HG02938 (cell line): ENCODE measurements around the gene SDR39U1.
"Not testable (repeated sequence)": the region's sequence is repeated elsewhere in the genome, so short reads cannot be mapped to it uniquely, and the experiment has no call there.

Experiments
- ATAC-seq: cut with Tn5 transposase; IDR thresholded peaks from one replicate; pipeline ENCODE4 v1.9.1; 2021; ENCODE audit warnings: mild to moderate bottlenecking, moderate library complexity; ENCODE audit not compliant: unreplicated experiment

SDR39U1 gene

DNA sequence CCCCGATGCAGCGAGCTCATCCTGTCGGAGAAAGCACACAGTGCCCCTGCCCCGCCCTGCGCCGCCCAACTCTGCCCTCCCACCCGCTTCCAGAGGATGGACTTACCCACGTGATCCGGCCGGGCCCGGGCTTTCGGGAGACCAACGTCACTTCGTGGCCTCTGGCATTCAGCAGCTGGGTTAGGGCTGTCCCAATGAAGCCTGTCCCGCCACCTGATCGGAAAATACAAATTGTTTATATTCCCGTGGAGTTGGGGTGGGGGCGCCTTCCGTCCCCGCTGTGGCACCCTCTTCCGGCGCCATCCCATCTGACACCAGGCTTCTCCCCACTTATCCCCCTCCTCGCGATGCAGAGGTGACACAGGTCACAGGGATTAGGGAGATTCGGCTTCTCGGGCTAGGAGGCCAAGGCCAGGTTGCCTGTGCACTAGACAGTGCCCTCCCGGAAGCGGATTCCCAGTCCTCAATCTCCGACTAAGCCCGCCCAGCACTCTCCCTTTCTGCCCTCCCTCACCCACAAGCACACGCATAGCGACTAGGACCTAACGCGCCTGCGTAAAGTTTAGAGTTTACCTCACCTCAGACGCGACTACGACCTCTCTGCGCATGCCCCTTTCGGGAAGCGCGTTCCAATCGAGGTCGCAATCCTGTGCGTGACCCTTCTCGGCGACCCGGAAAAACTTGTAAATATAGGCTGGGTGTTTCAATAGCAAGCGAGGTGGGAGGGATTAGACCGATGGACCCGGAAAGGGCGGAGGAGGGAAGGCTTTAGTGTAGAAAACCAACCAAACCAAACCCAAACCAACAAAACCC, at the start of gene SDR39U1:
Gene SDR39U1, minus strand, starts transcription at position 537 of the 813 bp plus-strand sequence. Its CDS starts 7 bp downstream, at position 530.
- ATAC-seq, result peak; percentile 89

GRCh38 chr14:24491586-24492408, 49.2 kb upstream of the SDR39U1 start:
- not testable (repeated sequence) for ATAC-seq

DNA sequence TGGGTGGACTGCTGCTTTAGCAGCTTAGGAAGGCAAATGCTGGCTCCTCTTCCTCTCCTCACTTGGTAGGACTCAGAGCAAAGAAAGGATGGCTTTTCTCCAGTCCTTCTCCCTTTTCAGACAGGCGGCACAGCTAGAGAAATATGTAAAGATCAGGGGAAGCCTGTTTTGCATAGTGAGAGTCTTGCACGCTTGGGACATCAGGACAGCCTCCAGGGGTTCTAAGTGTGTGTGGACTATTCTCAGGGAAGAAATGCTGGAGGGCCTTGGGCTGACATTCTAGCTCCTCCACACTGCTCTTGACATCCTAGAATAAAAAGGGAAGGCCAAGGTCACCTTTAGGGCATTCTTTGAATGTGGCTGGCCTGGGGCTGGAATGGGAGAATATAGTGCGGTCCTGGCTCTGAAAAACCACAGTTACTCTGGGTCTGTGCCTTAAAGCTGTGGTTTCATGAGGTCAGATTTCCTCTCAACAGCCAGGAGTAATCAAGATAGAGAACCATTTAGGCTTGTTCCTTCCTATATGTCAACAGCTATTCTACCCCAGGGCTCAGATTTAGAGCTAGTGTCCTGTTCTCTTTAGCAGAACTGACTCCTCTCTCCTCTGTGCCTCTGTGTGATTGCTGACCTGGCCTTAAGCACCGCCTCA, 41.2 kb upstream of the SDR39U1 start:
- peak; percentile 73 for ATAC-seq

DNA sequence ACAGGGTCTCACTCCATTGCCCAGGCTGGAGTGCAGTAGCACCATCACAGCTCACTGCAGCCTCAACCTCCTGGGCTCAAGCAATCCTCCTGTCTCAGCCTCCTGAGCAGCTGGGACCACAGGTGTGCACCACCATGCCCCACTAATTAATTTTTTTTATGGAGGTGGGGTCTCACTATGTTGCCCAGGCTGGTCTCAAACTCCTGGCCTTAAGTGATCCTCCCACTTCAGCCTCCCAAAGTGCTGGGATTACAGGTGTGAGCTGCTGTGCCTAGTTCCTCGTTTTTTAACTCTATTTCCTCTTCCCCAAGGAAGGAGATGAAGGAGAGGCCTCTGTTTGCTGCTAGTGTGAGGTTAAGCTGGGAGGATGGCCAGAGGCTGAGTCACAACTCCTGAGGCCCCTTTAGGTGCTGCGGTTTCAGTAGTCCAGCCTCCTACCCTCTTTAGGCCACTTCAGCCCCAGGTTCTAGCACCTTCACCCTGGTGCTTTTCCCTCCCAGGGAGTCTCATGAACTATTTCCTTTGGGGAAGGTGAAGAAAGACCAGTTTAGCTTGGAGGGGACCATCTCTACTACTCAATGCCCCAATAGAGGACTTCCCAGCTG, 40.2 kb upstream of the SDR39U1 start:
- peak; percentile 16 for ATAC-seq

GRCh38 chr14:24481622-24482324, 39.2 kb upstream of the SDR39U1 start:
- no peak for ATAC-seq

DNA sequence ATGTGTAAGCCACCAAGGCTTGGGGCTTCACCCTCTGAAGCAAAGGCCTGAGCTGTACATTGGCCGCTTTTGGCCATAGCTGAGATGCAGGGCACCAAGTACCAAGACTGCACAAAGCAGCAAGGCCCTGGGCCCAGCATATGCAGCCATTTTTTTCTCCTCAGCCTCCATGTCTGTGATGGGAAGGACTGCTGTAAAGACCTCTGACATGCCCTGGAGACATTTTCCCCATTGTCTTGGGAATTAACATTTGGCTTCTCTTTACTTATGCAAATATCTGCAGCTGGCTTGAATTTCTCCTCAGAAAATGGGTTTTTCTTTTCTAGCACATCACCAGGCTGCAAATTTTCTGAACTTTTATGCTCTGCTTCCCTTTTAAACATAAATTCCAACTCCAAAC, 37.4 kb upstream of the SDR39U1 start:
- not testable (repeated sequence) for ATAC-seq

GRCh38 chr14:24475261-24475660, 32.7 kb upstream of the SDR39U1 start:
- ATAC-seq, result no peak

GRCh38 chr14:24473211-24473610, 30.6 kb upstream of the SDR39U1 start:
- ATAC-seq, result no peak

GRCh38 chr14:24470450-24470849, 27.9 kb upstream of the SDR39U1 start:
- ATAC-seq, result not testable (repeated sequence)

- no peak for ATAC-seq
These were observed 23.2 kb upstream of the SDR39U1 start for GRCh38 chr14:24465805-24466204.

- ATAC-seq, result no peak
These were observed 22.8 kb upstream of the SDR39U1 start for GRCh38 chr14:24465368-24465767.

GRCh38 chr14:24463884-24464785, 21.6 kb upstream of the SDR39U1 start:
- no peak for ATAC-seq

DNA sequence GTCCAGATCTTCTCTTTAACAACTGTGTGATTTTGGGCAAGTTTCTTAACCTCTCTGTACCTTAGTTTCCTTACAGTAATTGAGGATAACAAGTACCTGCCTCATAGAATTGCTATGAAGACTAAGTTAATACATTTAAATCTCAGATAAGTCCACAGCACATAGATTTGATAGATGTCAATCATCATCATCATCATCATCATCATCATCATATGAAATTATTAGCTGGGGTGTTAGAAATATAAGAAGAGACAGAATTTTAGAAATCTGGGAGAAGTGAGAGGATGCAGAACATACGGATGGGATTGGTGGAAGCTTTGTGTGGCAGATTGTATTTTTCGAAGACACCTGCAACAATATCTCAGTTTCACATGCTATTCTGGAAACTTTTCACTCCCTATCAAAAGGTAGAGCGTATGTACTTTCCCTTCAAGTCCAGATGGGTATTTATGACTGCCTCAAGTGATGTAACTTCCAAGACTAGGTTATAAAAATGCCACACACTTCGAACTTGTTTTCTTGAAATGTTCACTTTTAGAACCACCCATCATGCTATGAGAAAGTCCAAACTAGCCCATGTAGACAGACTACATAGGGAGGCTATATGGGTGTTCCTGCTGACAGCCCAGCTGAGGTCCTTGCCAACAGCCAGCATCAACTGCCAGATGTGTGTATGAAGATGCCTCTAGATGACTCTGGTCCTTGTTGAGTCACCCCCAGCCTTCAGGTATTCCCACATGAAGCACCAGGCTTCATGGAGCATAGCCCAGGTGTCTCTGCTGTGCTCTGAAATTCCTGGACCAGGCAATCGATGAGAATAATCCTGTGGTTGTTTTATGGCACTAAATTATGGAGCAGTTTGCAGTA, 20.7 kb upstream of the SDR39U1 start:
- ATAC-seq, result no peak

DNA sequence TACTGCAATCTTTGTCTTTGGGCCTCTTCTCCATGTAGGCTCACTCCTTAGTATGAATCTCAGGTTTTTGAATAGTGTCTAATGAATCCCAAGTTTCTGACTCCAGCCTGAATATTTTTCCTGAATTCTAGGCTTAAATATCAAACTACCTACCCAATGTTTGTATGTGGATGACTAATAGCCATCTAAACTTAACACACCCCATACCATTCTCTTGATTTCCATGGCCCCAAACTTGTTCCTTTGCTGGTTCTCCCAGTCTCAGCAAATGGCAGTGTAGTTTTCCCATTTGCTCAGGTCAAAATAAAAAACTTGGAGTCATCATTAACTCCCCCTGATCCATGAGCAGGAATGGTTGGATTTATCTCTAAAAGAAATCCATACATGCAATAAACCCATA, 18.8 kb upstream of the SDR39U1 start:
- ATAC-seq, result no peak

GRCh38 chr14:24459331-24459730, 16.8 kb upstream of the SDR39U1 start:
- ATAC-seq, result no peak

GRCh38 chr14:24458736-24459135, 16.2 kb upstream of the SDR39U1 start:
- no peak for ATAC-seq

DNA sequence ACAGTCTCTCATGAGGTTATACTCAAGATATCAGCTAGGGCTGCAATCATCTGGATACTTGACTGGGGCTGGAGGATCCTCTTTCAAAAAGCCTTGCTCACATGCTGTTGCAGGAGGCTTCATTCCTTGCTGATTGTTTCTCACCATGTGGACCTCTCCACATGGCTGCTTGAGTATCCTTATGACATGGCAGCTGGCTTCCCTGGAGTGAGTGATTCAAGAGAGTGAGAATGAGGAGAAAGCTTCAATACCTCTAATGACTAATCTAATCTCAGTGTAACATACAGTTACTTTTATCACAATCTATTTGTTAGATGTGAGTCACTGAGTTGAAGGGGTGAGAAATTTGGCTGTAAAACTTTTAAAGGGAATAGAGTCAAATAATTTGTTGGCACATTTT, 14.4 kb upstream of the SDR39U1 start:
- ATAC-seq, result no peak

GRCh38 chr14:24450828-24451227, 8.3 kb upstream of the SDR39U1 start:
- ATAC-seq, result not testable (repeated sequence)
